Measurements from ENCODE around the gene VPS37D. TPM values are rescaled to one million over a fixed set of nuclear protein-coding genes. Genes with fewer than 3 reads are reported as not detected.
"Not testable (repeated sequence)": the region's sequence is repeated elsewhere in the genome, so short reads cannot be mapped to it uniquely, and the experiment has no call there.

VPS37D gene, protein sequence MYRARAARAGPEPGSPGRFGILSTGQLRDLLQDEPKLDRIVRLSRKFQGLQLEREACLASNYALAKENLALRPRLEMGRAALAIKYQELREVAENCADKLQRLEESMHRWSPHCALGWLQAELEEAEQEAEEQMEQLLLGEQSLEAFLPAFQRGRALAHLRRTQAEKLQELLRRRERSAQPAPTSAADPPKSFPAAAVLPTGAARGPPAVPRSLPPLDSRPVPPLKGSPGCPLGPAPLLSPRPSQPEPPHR
- under 1 TPM; 0.13 to 0.23 TPM for total RNA-seq

GRCh38 chr7:73667344-73668102 is at the start of gene VPS37D:
VPS37D (plus strand) TSS chr7:73667831; CDS start chr7:73667959, 128 bp downstream.
- ChIA-PET CTCF (interaction anchor here (0.5 to 1.2 kb wide), 10 partner anchors 11 to 235 kb away, joined by 3 to 9 read pairs (median 3); no protein-coding TSS in a partner anchor), POLR2A (interaction anchor here (0.5 to 1.2 kb wide), 2 partner anchors 61 to 768 kb away, joined by 3 to 4 read pairs; no protein-coding TSS in a partner anchor)

- ChIA-PET POLR2A (no interaction called here), CTCF (interaction anchor here (0.7 to 2.1 kb wide), 3 partner anchors 12 to 114 kb away, joined by 3 to 9 read pairs (median 3); partner anchors contain the start of gene BCL7B)
Observed at GRCh38 chr7:73618538-73618937, 49.1 kb upstream of the VPS37D start.

DNA sequence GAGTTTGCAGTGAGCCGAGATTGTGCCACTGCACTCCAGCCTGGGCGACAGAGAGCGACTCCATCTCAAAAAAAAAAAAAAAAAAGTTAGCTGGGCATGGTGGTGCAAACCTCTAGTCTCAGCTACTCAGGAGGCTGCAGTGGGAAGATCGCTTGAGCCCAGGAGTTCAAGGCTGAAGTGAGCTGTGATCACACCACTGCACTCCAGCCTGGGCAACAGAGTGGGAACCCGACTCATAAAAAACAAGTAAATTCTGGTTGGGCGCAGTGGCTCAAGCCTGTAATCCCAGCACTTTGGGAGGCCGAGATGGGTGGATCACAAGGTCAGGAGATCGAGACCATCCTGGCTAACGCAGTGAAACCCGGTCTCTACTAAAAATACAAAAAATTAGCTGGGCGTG is 48.2 kb upstream of the VPS37D start:
- POLR2A ChIA-PET, result not testable (repeated sequence)
- CTCF ChIA-PET, result interaction anchor here (0.7 kb wide), 2 partner anchors 62 to 114 kb away, joined by 3 read pairs; partner anchors contain the start of gene BCL7B

GRCh38 chr7:73621168-73622063 is 46.2 kb upstream of the VPS37D start:
- ChIA-PET CTCF (interaction anchor here (0.7 to 1.6 kb wide), 2 partner anchors 14 to 597 kb away, joined by 3 to 6 read pairs; no protein-coding TSS in a partner anchor), POLR2A (no interaction called here)

- CTCF ChIA-PET, result interaction anchor here (0.7 kb wide), 1 partner anchor 596 kb away, joined by 3 read pairs; no protein-coding TSS in a partner anchor
Observed at GRCh38 chr7:73622527-73622908, 45.1 kb upstream of the VPS37D start.

DNA sequence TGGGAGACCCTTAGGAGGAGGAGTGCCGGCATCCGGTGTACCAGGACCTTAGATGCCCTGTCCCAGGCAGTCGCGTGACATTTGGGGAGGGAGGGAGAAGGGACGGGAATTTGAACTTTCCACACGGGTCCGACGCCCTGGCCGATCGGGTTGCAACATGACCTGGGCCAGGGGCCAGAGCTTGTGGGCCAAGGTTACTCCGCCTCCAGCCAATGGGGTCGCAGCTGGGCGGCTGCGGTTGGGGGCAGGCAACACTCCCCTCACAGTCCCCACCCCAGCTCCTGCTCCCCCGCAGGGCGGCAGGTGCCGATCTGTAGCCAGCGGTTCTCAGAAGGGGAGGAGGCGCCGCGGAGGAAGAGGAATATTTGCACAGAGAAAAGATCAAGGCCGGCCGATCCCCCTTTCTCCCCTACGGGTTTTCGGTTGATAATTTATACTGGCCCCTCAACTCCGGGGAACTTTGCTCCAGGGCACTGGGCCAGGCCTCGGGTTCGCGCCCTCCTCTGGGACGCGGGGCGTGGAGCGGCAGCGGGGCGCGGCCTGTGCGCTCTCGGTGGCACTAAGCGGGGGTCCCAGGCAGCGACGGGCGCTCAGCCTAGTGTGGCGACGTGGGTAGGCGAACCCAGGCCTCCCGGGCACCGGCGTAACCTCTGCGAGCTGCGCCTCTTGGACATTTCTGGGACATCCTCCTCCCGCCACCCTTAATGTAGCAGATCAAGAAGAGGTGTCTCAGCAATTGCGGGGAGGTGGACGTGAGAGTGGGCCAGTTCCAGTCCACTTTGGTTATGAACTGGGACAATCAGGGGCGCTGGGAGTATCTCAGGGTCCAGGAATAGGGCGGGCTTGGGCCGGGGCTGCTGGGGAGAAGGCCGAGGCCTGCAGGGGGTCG is 44.5 kb upstream of the VPS37D start:
- ChIA-PET CTCF (no interaction called here), POLR2A (no interaction called here)

More at GRCh38 chr7:73622527-73622908, 45.1 kb upstream of the VPS37D start:
- POLR2A ChIA-PET, result no interaction called here

DNA sequence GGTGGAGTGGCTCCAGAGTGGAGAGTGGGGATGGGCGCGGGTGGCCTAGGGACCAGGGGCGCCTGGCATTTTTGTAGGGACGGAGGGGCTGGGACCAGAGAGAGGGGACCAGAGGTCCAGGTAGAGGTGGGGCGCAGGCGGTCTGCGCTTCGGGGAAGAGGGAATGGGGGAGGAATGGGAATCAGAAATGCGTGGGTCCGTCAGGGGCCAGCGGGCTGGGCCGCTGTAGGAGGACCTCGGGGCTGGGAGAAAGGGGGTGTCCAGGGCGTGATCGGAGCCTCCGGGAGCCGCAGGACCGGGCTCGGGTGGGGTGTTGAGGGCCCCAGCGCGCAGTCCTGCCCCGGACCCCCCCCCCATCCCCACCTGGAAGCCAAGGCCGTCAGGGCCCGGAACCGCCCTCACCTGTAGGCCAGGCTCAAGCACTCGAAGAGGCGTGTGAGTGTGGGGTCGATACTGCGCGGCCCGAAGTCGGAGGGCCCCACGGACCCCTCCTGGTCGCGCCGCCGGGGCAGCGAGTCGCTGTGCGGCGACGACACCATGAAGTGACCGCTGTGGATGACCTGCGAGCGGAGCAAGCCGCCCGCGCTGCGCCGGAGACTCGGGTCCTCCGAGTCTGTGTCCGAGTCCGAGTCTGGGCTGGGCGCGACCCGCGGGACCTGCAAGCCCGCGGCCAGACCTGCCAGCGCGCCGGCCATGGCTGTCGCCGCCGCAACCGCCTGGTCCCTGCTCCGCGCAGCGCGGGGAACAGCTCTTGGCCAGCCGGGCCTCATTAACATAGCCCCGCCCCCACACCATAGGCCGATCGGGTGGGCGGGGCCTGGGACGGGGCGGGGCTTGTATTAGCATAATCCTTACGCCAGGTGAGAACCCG is 43.6 kb upstream of the VPS37D start, which contains the start of gene MLXIPL:
MLXIPL (minus strand) TSS at position 725 of the 871 bp plus-strand sequence; CDS start at position 695, 30 bp downstream.
- CTCF ChIA-PET, result no interaction called here
- POLR2A ChIA-PET, result interaction anchor here (0.5 kb wide), 1 partner anchor 14 kb away, joined by 3 read pairs; no protein-coding TSS in a partner anchor

GRCh38 chr7:73624669-73625001 is 43.0 kb upstream of the VPS37D start:
- CTCF ChIA-PET, result interaction anchor here (0.5 to 2.1 kb wide), 2 partner anchors 18 to 356 kb away, joined by 3 to 5 read pairs; no protein-coding TSS in a partner anchor
- POLR2A ChIA-PET, result no interaction called here

GRCh38 chr7:73625276-73625675 is 42.4 kb upstream of the VPS37D start:
- ChIA-PET POLR2A (no interaction called here), CTCF (interaction anchor here (0.5 to 2.1 kb wide), 2 partner anchors 19 to 355 kb away, joined by 3 to 5 read pairs; no protein-coding TSS in a partner anchor)

DNA sequence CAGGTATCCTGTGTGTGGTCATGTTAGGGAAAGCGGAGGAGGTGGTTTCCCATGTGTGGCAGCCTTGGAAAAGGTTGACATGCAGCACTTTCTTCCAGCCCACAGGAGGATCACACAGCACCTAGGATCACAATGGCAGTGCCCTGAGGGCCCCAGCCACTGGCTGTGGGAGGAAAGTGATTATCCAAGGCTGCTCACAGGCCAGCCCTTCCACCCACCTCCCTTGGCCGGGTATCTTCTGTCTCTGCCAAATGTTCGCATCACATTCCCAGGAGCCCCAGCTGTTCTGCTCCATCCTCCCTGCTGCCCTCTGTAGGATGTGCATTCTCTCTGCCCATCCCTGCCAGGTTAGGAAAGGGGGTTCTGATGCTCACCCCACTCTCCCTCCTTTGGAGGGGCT is 40.8 kb upstream of the VPS37D start:
- ChIA-PET POLR2A (no interaction called here), CTCF (interaction anchor here (0.6 to 2.1 kb wide), 2 partner anchors 20 kb away, joined by 3 to 5 read pairs; no protein-coding TSS in a partner anchor)

DNA sequence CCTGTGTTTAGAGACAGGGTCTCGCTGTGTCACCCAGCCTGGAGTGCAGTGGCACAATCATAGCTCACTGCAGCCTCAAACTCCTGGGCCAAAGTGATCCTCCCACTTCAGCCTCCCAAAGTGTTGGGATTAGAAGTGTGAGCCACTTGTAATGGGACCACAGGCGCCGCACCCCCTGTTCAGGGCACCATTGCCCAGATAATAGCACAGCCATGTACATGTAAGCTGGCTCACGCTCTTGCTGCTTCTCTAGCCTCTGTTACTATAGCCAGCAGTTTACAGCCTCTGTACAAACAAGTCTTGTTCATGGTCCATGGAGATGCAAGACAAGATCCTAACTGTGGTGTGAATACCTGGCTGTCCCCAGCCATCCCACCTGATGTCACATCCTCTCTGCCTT is 39.1 kb upstream of the VPS37D start:
- ChIA-PET CTCF (no interaction called here), POLR2A (no interaction called here)

- CTCF ChIA-PET, result no interaction called here
Observed at GRCh38 chr7:73631558-73631957, 36.1 kb upstream of the VPS37D start.

GRCh38 chr7:73633323-73633722 is 34.3 kb upstream of the VPS37D start:
- ChIA-PET POLR2A (no interaction called here), CTCF (no interaction called here)

More at GRCh38 chr7:73631558-73631957, 36.1 kb upstream of the VPS37D start:
- POLR2A ChIA-PET, result interaction anchor here (0.8 kb wide), 1 partner anchor 107 kb away, joined by 3 read pairs; the partner anchor contains the start of gene ABHD11

GRCh38 chr7:73633844-73634243 is 33.8 kb upstream of the VPS37D start:
- ChIA-PET CTCF (no interaction called here), POLR2A (interaction anchor here (0.5 kb wide), 1 partner anchor 109 kb away, joined by 5 read pairs; no protein-coding TSS in a partner anchor)

DNA sequence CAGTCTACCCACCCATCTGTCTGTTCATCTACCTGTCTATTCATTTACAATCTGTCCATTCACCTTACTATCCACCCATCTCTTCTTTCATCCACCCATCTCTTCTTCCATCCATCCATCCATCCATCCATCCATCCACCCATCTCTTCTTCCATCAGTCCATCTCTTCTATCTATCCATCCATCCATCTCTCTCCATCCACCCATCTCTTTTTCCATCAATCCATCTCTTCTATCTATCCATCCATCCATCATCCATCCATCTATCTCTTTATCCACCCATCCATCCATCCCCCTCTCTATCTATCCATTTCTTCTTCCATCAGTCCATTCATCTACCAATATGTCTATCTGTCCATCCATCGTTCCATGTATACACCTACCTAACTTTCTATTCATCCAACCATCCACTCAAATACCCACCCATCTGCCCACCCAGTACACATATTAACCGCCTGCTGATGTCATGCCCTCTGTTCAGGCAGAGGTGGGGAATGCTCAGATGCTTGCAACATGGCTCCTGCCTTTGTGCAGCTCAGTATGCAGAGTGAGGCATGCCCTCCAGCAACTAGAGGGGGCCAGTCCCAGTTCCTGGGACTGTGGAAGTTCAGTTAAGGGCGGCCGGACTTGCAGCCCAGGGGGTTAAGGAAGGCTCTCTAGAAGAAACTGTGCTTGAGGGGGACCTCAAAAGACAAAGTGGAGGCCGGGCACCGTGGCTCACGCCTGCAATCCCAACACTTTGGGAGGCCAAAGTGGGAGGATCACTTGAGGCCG is 32.0 kb upstream of the VPS37D start:
- ChIA-PET CTCF (no interaction called here), POLR2A (no interaction called here)

- ChIA-PET CTCF (no interaction called here), POLR2A (no interaction called here)
Observed at GRCh38 chr7:73638911-73639310, 28.7 kb upstream of the VPS37D start.

DNA sequence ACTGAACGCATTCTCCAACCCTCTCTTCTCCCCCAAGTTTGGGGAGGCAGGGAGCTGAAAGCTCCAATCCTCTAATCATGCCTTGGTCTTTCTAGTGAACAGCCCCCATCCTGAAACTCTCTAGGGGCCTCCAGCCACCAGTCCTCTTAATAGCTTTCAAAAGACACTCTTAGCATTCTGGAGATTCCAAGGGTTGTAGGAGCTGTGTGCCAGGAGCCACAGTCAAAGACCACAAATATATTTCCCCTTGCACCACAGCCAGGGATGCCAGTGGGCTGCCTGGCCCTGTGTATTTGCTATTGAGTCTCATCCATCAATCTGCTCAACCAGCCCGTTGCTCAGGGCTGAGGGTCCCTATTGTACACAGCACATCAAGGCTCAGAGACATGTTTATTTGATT is 24.8 kb upstream of the VPS37D start:
- CTCF ChIA-PET, result interaction anchor here (0.5 kb wide), 1 partner anchor 97 kb away, joined by 5 read pairs; no protein-coding TSS in a partner anchor
- POLR2A ChIA-PET, result no interaction called here

Measured in activated CD8-positive, alpha-beta memory T cell treated with anti-CD3 and anti-CD28 coated beads for 36 hours (primary cell).